ENCODE measurements around the gene PDE3A.

- TF ChIP-seq CTCF (IDR thresholded peaks at IDR 0.05): no peak
- TF ChIP-seq POLR2AphosphoS5 (IDR thresholded peaks at IDR 0.05): no peak
- no peak for TF ChIP-seq EP300 (IDR thresholded peaks at IDR 0.05; ENCODE audit: low read depth)
- TF ChIP-seq POLR2A (IDR thresholded peaks at IDR 0.05): no peak
These were observed 89.2 kb downstream of the PDE3A start for GRCh38 chr12:20457582-20457981.

Measured in transverse colon (tissue), 4 donors.